Mesenchymal stem cell (in vitro differentiated cells and primary cell): ENCODE measurements around the gene SCN2A.

Experiments used
- DNase-seq: peaks from one replicate; pipeline ENCODE4 v3.0.0-alpha.2; 2013
- H2AFZ ChIP-seq: one replicate; pipeline ENCODE4 v1.6.1; 2013; ENCODE audit warnings: low read depth, mild to moderate bottlenecking, control low read depth, inconsistent platforms, low read length, moderate library complexity
- H2AK5ac ChIP-seq: 2 replicates; pipeline ENCODE4 v1.6.1; 2013; ENCODE audit warnings: low read length, moderate library complexity, mild to moderate bottlenecking, inconsistent platforms; ENCODE audit not compliant: severe bottlenecking
- H2BK120ac ChIP-seq: one replicate; pipeline ENCODE4 v1.6.1; 2013; ENCODE audit warnings: low read depth, mild to moderate bottlenecking, inconsistent platforms, low read length, moderate library complexity
- H2BK12ac ChIP-seq, 2 experiments: one replicate each; pipeline ENCODE4 v1.6.1; 2013; ENCODE audit warnings: inconsistent platforms in 2 of 2, low read length in 2 of 2, mild to moderate bottlenecking in 2 of 2, moderate library complexity in 2 of 2, control low read depth in 1 of 2
- H2BK15ac ChIP-seq: one replicate; pipeline ENCODE4 v1.6.1; 2013; ENCODE audit warnings: mild to moderate bottlenecking, low read depth, inconsistent platforms; ENCODE audit not compliant: poor library complexity, severe bottlenecking
- H2BK5ac ChIP-seq: 2 replicates; pipeline ENCODE4 v1.6.1; 2013; ENCODE audit warnings: low read depth, mild to moderate bottlenecking, low read length, control low read depth, inconsistent platforms; ENCODE audit not compliant: poor library complexity, severe bottlenecking
- H3K14ac ChIP-seq, 2 experiments: one replicate each; pipeline ENCODE4 v1.6.1; 2013; ENCODE audit warnings: inconsistent platforms in 2 of 2, low read length in 2 of 2, control low read depth in 1 of 2, mild to moderate bottlenecking in 1 of 2, moderate library complexity in 1 of 2
- H3K18ac ChIP-seq, 2 experiments: one replicate each; pipeline ENCODE4 v1.6.1; 2013; ENCODE audit warnings: inconsistent platforms in 2 of 2, low read length in 2 of 2, control low read depth in 1 of 2, low read depth in 1 of 2, mild to moderate bottlenecking in 1 of 2
- H3K23ac ChIP-seq, 2 experiments: one replicate each; pipeline ENCODE4 v1.6.1; 2013; ENCODE audit warnings: inconsistent platforms in 2 of 2, low read length in 2 of 2, mild to moderate bottlenecking in 2 of 2, moderate library complexity in 2 of 2, control low read depth in 1 of 2
- H3K27ac ChIP-seq: 2 replicates; pipeline ENCODE4 v1.5.1; 2013; ENCODE audit warnings: mild to moderate bottlenecking, moderate library complexity, low read length, control low read depth, inconsistent platforms; ENCODE audit not compliant: poor library complexity, severe bottlenecking
- H3K27me3 ChIP-seq, 2 experiments: 2 replicates each; pipeline versions ENCODE4 v1.6.1 to v1.7.0; 2013; ENCODE audit warnings: low read length in 2 of 2, mild to moderate bottlenecking in 2 of 2, moderate library complexity in 2 of 2, control low read depth in 1 of 2, inconsistent platforms in 1 of 2; ENCODE audit not compliant: control insufficient read depth in 1 of 2, insufficient read depth in 1 of 2
- H3K36me3 ChIP-seq, 2 experiments: 2 replicates each; pipeline versions ENCODE4 v1.6.1 to v1.7.0; 2013; ENCODE audit warnings: low read length in 2 of 2, control low read depth in 1 of 2, inconsistent platforms in 1 of 2, low read depth in 1 of 2, mild to moderate bottlenecking in 1 of 2; ENCODE audit not compliant: insufficient read depth in 2 of 2, control insufficient read depth in 1 of 2
- H3K4ac ChIP-seq, 2 experiments: one replicate each; pipeline ENCODE4 v1.6.1; 2013; ENCODE audit warnings: inconsistent platforms in 2 of 2, low read length in 2 of 2, mild to moderate bottlenecking in 2 of 2, moderate library complexity in 2 of 2, control low read depth in 1 of 2, low read depth in 1 of 2
- H3K4me1 ChIP-seq: 2 replicates; pipeline ENCODE4 v1.6.1; 2013; ENCODE audit warnings: low read depth, low read length, control low read depth; ENCODE audit not compliant: control insufficient read depth, insufficient read depth
- H3K4me2 ChIP-seq: 2 replicates; pipeline ENCODE4 v1.6.1; 2013; ENCODE audit warnings: low read length, mild to moderate bottlenecking, inconsistent platforms; ENCODE audit not compliant: poor library complexity, severe bottlenecking
- H3K4me3 ChIP-seq, 2 experiments: 2 replicates each; pipeline versions ENCODE4 v1.5.1 to v1.7.0; 2013; ENCODE audit warnings: low read length in 2 of 2, mild to moderate bottlenecking in 2 of 2, control low read depth in 1 of 2, low read depth in 1 of 2; ENCODE audit not compliant: insufficient read depth in 1 of 2
- H3K79me1 ChIP-seq: replicated peaks from 2 replicates; pipeline ENCODE4 v1.6.1; 2013; ENCODE audit warnings: mild to moderate bottlenecking, control low read depth, low read length, inconsistent platforms; ENCODE audit not compliant: poor library complexity, severe bottlenecking
- H3K9ac ChIP-seq: 2 replicates; pipeline ENCODE4 v1.7.0; 2013; ENCODE audit warnings: mild to moderate bottlenecking, low read length, moderate library complexity
- H3K9me3 ChIP-seq: 2 replicates; pipeline ENCODE4 v1.7.0; 2013; ENCODE audit warnings: mild to moderate bottlenecking, low read length; ENCODE audit not compliant: control insufficient read depth
- H4K8ac ChIP-seq: one replicate; pipeline ENCODE4 v1.6.1; 2013; ENCODE audit warnings: inconsistent platforms, mild to moderate bottlenecking, low read length, moderate library complexity
- H4K91ac ChIP-seq: one replicate; pipeline ENCODE4 v1.6.1; 2013; ENCODE audit warnings: mild to moderate bottlenecking, low read length, inconsistent platforms
- WGBS: methylation state at CpG from one replicate; pipeline ENCODE4 v1.1.7; 2013; ENCODE audit warnings: mixed read lengths; 5-methylcytosine and 5-hydroxymethylcytosine counted together

The SCN2A gene

GRCh38 chr2:165196411-165196810 lies 42.8 kb upstream of the SCN2A start:
- H2BK12ac ChIP-seq, result no peak overlapping the region
- no peaks in the 10 kb centered on the region for H3K36me3 ChIP-seq
- H3K4me1 ChIP-seq, result peaks cover 2% of the 10 kb centered on the region
- DNase-seq, result no peak
- H3K4me3 ChIP-seq, result no peak overlapping the region
- H3K4me2 ChIP-seq, result no peak overlapping the region
- H3K79me1 ChIP-seq, result peaks cover 4% of the 10 kb centered on the region
- peaks cover 0 to 5% of the 10 kb centered on the region in 2 experiments for H3K27me3 ChIP-seq
- no peak overlapping the region for H3K14ac ChIP-seq
- H2BK5ac ChIP-seq, result no peak overlapping the region
- WGBS, result 100% methylated on average over 2 of the region's 4 CpGs
- no peak overlapping the region for H2AK5ac ChIP-seq
- no peak overlapping the region for H2BK120ac ChIP-seq
- H3K4ac ChIP-seq, result no peak overlapping the region
- no peak overlapping the region for H3K9ac ChIP-seq
- no peak overlapping the region for H4K8ac ChIP-seq
- H4K91ac ChIP-seq, result no peak overlapping the region
- H3K18ac ChIP-seq, result no peak overlapping the region
- H3K9me3 ChIP-seq, result no peaks in the 10 kb centered on the region
- no peak overlapping the region for H2AFZ ChIP-seq
- H3K27ac ChIP-seq, result peak overlapping the region; percentile 93
- H2BK15ac ChIP-seq, result no peak overlapping the region
- no peak overlapping the region for H3K23ac ChIP-seq

- Histone ChIP-seq H3K4me1 (peaks cover 2% of the 10 kb centered on the region), H2BK5ac (no peak overlapping the region), H2BK15ac (no peak overlapping the region), H3K4me2 (peak overlapping the region; percentile 28), H3K9me3 (no peaks in the 10 kb centered on the region), H3K4ac (no peak overlapping the region), H2AFZ (no peak overlapping the region), H3K4me3 (no peak overlapping the region), H3K79me1 (peaks cover 4% of the 10 kb centered on the region), H3K14ac (no peak overlapping the region), H3K27me3 (peaks cover 0 to 5% of the 10 kb centered on the region in 2 experiments), H2BK12ac (no peak overlapping the region), H4K91ac (no peak overlapping the region), H4K8ac (no peak overlapping the region), H3K18ac (no peak overlapping the region), H3K36me3 (no peaks in the 10 kb centered on the region), H3K27ac (peak overlapping the region; percentile 80), H3K9ac (no peak overlapping the region), H3K23ac (no peak overlapping the region), H2AK5ac (no peak overlapping the region), H2BK120ac (no peak overlapping the region)
- no peak for DNase-seq
- WGBS, result 82% methylated on average over 1 of the region's 1 CpG
Measured at GRCh38 chr2:165197346-165197745, 41.9 kb upstream of the SCN2A start.

GRCh38 chr2:165198181-165198580 lies 41.0 kb upstream of the SCN2A start:
- Histone ChIP-seq H3K4me2 (no peak overlapping the region), H4K91ac (no peak overlapping the region), H2BK15ac (no peak overlapping the region), H3K14ac (no peak overlapping the region), H2AK5ac (no peak overlapping the region), H3K4me3 (no peak overlapping the region), H3K27ac (peak overlapping the region; percentile 75), H3K36me3 (no peaks in the 10 kb centered on the region), H3K9me3 (no peaks in the 10 kb centered on the region), H3K4me1 (peaks cover 2% of the 10 kb centered on the region), H3K23ac (no peak overlapping the region), H3K18ac (no peak overlapping the region), H3K4ac (no peak overlapping the region), H2AFZ (no peak overlapping the region), H2BK5ac (no peak overlapping the region), H3K79me1 (peaks cover 3% of the 10 kb centered on the region), H4K8ac (no peak overlapping the region), H3K27me3 (peaks cover 0 to 5% of the 10 kb centered on the region in 2 experiments), H2BK120ac (no peak overlapping the region), H3K9ac (no peak overlapping the region), H2BK12ac (no peak overlapping the region)
- WGBS, result 68% methylated on average over 2 of the region's 2 CpGs
- DNase-seq, result no peak

GRCh38 chr2:165202239-165202638 lies 37.0 kb upstream of the SCN2A start:
- DNase-seq, result no peak
- Histone ChIP-seq H3K9me3 (no peaks in the 10 kb centered on the region), H3K27me3 (no peaks in the 10 kb centered on the region), H3K4me2 (no peak overlapping the region), H3K18ac (no peak overlapping the region), H3K9ac (no peak overlapping the region), H3K36me3 (no peaks in the 10 kb centered on the region), H3K4me1 (no peaks in the 10 kb centered on the region), H3K14ac (no peak overlapping the region), H3K4ac (no peak overlapping the region), H4K8ac (no peak overlapping the region), H3K23ac (no peak overlapping the region), H3K4me3 (no peak overlapping the region), H2BK5ac (no peak overlapping the region), H3K79me1 (no peaks in the 10 kb centered on the region), H2BK15ac (no peak overlapping the region), H4K91ac (no peak overlapping the region), H2AFZ (no peak overlapping the region), H3K27ac (peak overlapping the region; percentile 45), H2AK5ac (no peak overlapping the region), H2BK120ac (no peak overlapping the region), H2BK12ac (no peak overlapping the region)
- WGBS, result 100% methylated on average over 1 of the region's 1 CpG
